NT2/D1 (cell line): ENCODE results near the gene SLC25A25.

Source experiments
- SUZ12 ChIP-seq: IDR thresholded peaks from 2 replicates; pipeline ENCODE4 v1.6.1; 2011; ENCODE audit not compliant: insufficient read length, insufficient read depth; ENCODE audit errors: extremely low read depth
- YY1 ChIP-seq: IDR thresholded peaks from 2 replicates; pipeline ENCODE4 v1.6.1; 2011; ENCODE audit not compliant: insufficient read length, insufficient read depth

GRCh38 chr9:128148509-128149000 lies 80.5 kb downstream of the SLC25A25 start:
- no peak for TF ChIP-seq SUZ12
- TF ChIP-seq YY1 = no peak
